Mesenchymal stem cell (in vitro differentiated cells and primary cell): Measurements from ENCODE around the gene ADCY1.
"Not testable (repeated sequence)": the region's sequence is repeated elsewhere in the genome, so short reads cannot be mapped to it uniquely, and the experiment has no call there.

Source experiments
- DNase-seq: peaks from one replicate; pipeline ENCODE4 v3.0.0-alpha.2; 2013
- H2AFZ ChIP-seq: one replicate; pipeline ENCODE4 v1.6.1; 2013; ENCODE audit warnings: low read depth, mild to moderate bottlenecking, control low read depth, inconsistent platforms, low read length, moderate library complexity
- H2AK5ac ChIP-seq: 2 replicates; pipeline ENCODE4 v1.6.1; 2013; ENCODE audit warnings: low read length, moderate library complexity, mild to moderate bottlenecking, inconsistent platforms; ENCODE audit not compliant: severe bottlenecking
- H2BK120ac ChIP-seq: one replicate; pipeline ENCODE4 v1.6.1; 2013; ENCODE audit warnings: low read depth, mild to moderate bottlenecking, inconsistent platforms, low read length, moderate library complexity
- H2BK12ac ChIP-seq, 2 experiments: one replicate each; pipeline ENCODE4 v1.6.1; 2013; ENCODE audit warnings: inconsistent platforms in 2 of 2, low read length in 2 of 2, mild to moderate bottlenecking in 2 of 2, moderate library complexity in 2 of 2, control low read depth in 1 of 2
- H2BK15ac ChIP-seq: one replicate; pipeline ENCODE4 v1.6.1; 2013; ENCODE audit warnings: mild to moderate bottlenecking, low read depth, inconsistent platforms; ENCODE audit not compliant: poor library complexity, severe bottlenecking
- H2BK5ac ChIP-seq: 2 replicates; pipeline ENCODE4 v1.6.1; 2013; ENCODE audit warnings: low read depth, mild to moderate bottlenecking, low read length, control low read depth, inconsistent platforms; ENCODE audit not compliant: poor library complexity, severe bottlenecking
- H3K14ac ChIP-seq, 2 experiments: one replicate each; pipeline ENCODE4 v1.6.1; 2013; ENCODE audit warnings: inconsistent platforms in 2 of 2, low read length in 2 of 2, control low read depth in 1 of 2, mild to moderate bottlenecking in 1 of 2, moderate library complexity in 1 of 2
- H3K18ac ChIP-seq, 2 experiments: one replicate each; pipeline ENCODE4 v1.6.1; 2013; ENCODE audit warnings: inconsistent platforms in 2 of 2, low read length in 2 of 2, control low read depth in 1 of 2, low read depth in 1 of 2, mild to moderate bottlenecking in 1 of 2
- H3K23ac ChIP-seq, 2 experiments: one replicate each; pipeline ENCODE4 v1.6.1; 2013; ENCODE audit warnings: inconsistent platforms in 2 of 2, low read length in 2 of 2, mild to moderate bottlenecking in 2 of 2, moderate library complexity in 2 of 2, control low read depth in 1 of 2
- H3K27ac ChIP-seq: 2 replicates; pipeline ENCODE4 v1.5.1; 2013; ENCODE audit warnings: mild to moderate bottlenecking, moderate library complexity, low read length, control low read depth, inconsistent platforms; ENCODE audit not compliant: poor library complexity, severe bottlenecking
- H3K27me3 ChIP-seq, 2 experiments: 2 replicates each; pipeline versions ENCODE4 v1.6.1 to v1.7.0; 2013; ENCODE audit warnings: low read length in 2 of 2, mild to moderate bottlenecking in 2 of 2, moderate library complexity in 2 of 2, control low read depth in 1 of 2, inconsistent platforms in 1 of 2; ENCODE audit not compliant: control insufficient read depth in 1 of 2, insufficient read depth in 1 of 2
- H3K36me3 ChIP-seq, 2 experiments: 2 replicates each; pipeline versions ENCODE4 v1.6.1 to v1.7.0; 2013; ENCODE audit warnings: low read length in 2 of 2, control low read depth in 1 of 2, inconsistent platforms in 1 of 2, low read depth in 1 of 2, mild to moderate bottlenecking in 1 of 2; ENCODE audit not compliant: insufficient read depth in 2 of 2, control insufficient read depth in 1 of 2
- H3K4ac ChIP-seq, 2 experiments: one replicate each; pipeline ENCODE4 v1.6.1; 2013; ENCODE audit warnings: inconsistent platforms in 2 of 2, low read length in 2 of 2, mild to moderate bottlenecking in 2 of 2, moderate library complexity in 2 of 2, control low read depth in 1 of 2, low read depth in 1 of 2
- H3K4me1 ChIP-seq: 2 replicates; pipeline ENCODE4 v1.6.1; 2013; ENCODE audit warnings: low read depth, low read length, control low read depth; ENCODE audit not compliant: control insufficient read depth, insufficient read depth
- H3K4me2 ChIP-seq: 2 replicates; pipeline ENCODE4 v1.6.1; 2013; ENCODE audit warnings: low read length, mild to moderate bottlenecking, inconsistent platforms; ENCODE audit not compliant: poor library complexity, severe bottlenecking
- H3K4me3 ChIP-seq, 2 experiments: 2 replicates each; pipeline versions ENCODE4 v1.5.1 to v1.7.0; 2013; ENCODE audit warnings: low read length in 2 of 2, mild to moderate bottlenecking in 2 of 2, control low read depth in 1 of 2, low read depth in 1 of 2; ENCODE audit not compliant: insufficient read depth in 1 of 2
- H3K79me1 ChIP-seq: replicated peaks from 2 replicates; pipeline ENCODE4 v1.6.1; 2013; ENCODE audit warnings: mild to moderate bottlenecking, control low read depth, low read length, inconsistent platforms; ENCODE audit not compliant: poor library complexity, severe bottlenecking
- H3K9ac ChIP-seq: 2 replicates; pipeline ENCODE4 v1.7.0; 2013; ENCODE audit warnings: mild to moderate bottlenecking, low read length, moderate library complexity
- H3K9me3 ChIP-seq: 2 replicates; pipeline ENCODE4 v1.7.0; 2013; ENCODE audit warnings: mild to moderate bottlenecking, low read length; ENCODE audit not compliant: control insufficient read depth
- H4K8ac ChIP-seq: one replicate; pipeline ENCODE4 v1.6.1; 2013; ENCODE audit warnings: inconsistent platforms, mild to moderate bottlenecking, low read length, moderate library complexity
- H4K91ac ChIP-seq: one replicate; pipeline ENCODE4 v1.6.1; 2013; ENCODE audit warnings: mild to moderate bottlenecking, low read length, inconsistent platforms
- WGBS: methylation state at CpG from one replicate; pipeline ENCODE4 v1.1.7; 2013; ENCODE audit warnings: mixed read lengths; 5-methylcytosine and 5-hydroxymethylcytosine counted together

Gene ADCY1

GRCh38 chr7:45545105-45545710, 29.0 kb upstream of the ADCY1 start:
- DNase-seq, H2BK15ac ChIP-seq, H4K91ac ChIP-seq, H3K79me1 ChIP-seq, H2AFZ ChIP-seq, H4K8ac ChIP-seq, H3K4ac ChIP-seq, H3K9ac ChIP-seq, H3K4me2 ChIP-seq, H2BK120ac ChIP-seq, H3K27me3 ChIP-seq, H3K4me3 ChIP-seq, H3K27ac ChIP-seq, H2BK5ac ChIP-seq, H3K36me3 ChIP-seq, H2BK12ac ChIP-seq, H3K14ac ChIP-seq, H3K4me1 ChIP-seq, H3K18ac ChIP-seq, H3K23ac ChIP-seq, H2AK5ac ChIP-seq: not testable (repeated sequence)
- WGBS: no CpG with 5 or more reads among the region's 3 CpGs
- H3K9me3 ChIP-seq: peaks cover 20% of the 10 kb centered on the region

GRCh38 chr7:45548917-45549316, 25.3 kb upstream of the ADCY1 start:
- H3K23ac ChIP-seq, H3K4me3 ChIP-seq, H2BK5ac ChIP-seq, DNase-seq, H2AFZ ChIP-seq, H3K4ac ChIP-seq, H4K91ac ChIP-seq, H3K14ac ChIP-seq, H2AK5ac ChIP-seq, H2BK15ac ChIP-seq, H3K36me3 ChIP-seq, H4K8ac ChIP-seq, H2BK12ac ChIP-seq, H3K79me1 ChIP-seq, H3K18ac ChIP-seq, H3K4me1 ChIP-seq, H3K9ac ChIP-seq, H2BK120ac ChIP-seq, H3K27me3 ChIP-seq, H3K4me2 ChIP-seq, H3K27ac ChIP-seq: not testable (repeated sequence)
- peaks cover 15% of the 10 kb centered on the region for H3K9me3 ChIP-seq
- no CpG with 5 or more reads among the region's 2 CpGs for WGBS

GRCh38 chr7:45563401-45563800, 10.8 kb upstream of the ADCY1 start:
- Histone ChIP-seq H4K8ac (no peak overlapping the region), H2AK5ac (no peak overlapping the region), H2BK15ac (no peak overlapping the region), H3K23ac (no peak overlapping the region), H3K14ac (no peak overlapping the region), H3K4ac (no peak overlapping the region), H3K79me1 (no peaks in the 10 kb centered on the region), H3K9ac (no peak overlapping the region), H3K18ac (no peak overlapping the region), H2BK12ac (no peak overlapping the region), H3K4me3 (no peak overlapping the region), H3K27ac (no peak overlapping the region), H2BK5ac (no peak overlapping the region), H2BK120ac (no peak overlapping the region), H3K4me2 (no peak overlapping the region), H4K91ac (no peak overlapping the region), H3K4me1 (no peaks in the 10 kb centered on the region), H2AFZ (no peak overlapping the region), H3K27me3 (peaks cover 6 to 58% of the 10 kb centered on the region in 2 experiments), H3K36me3 (no peaks in the 10 kb centered on the region), H3K9me3 (peaks cover 9% of the 10 kb centered on the region)
- DNase-seq: no peak
- 71% methylated on average over 2 of the region's 2 CpGs for WGBS

- H3K27ac ChIP-seq: no peak overlapping the region
- H3K27me3 ChIP-seq: peaks cover 12 to 64% of the 10 kb centered on the region in 2 experiments
- H3K14ac ChIP-seq: no peak overlapping the region
- H2BK12ac ChIP-seq: no peak overlapping the region
- H3K9ac ChIP-seq: peak overlapping the region; percentile 27
- H3K79me1 ChIP-seq: no peaks in the 10 kb centered on the region
- no peak overlapping the region for H3K23ac ChIP-seq
- H2BK5ac ChIP-seq: no peak overlapping the region
- H3K36me3 ChIP-seq: no peaks in the 10 kb centered on the region
- WGBS: 71% methylated on average over 12 of the region's 12 CpGs
- peak overlapping the region in 1 of 2 experiments; percentile 8 for H3K4me3 ChIP-seq
- H3K18ac ChIP-seq: no peak overlapping the region
- H3K4ac ChIP-seq: no peak overlapping the region
- H2AK5ac ChIP-seq: no peak overlapping the region
- peaks cover 9% of the 10 kb centered on the region for H3K9me3 ChIP-seq
- no peaks in the 10 kb centered on the region for H3K4me1 ChIP-seq
- no peak overlapping the region for H4K8ac ChIP-seq
- no peak for DNase-seq
- no peak overlapping the region for H2AFZ ChIP-seq
- H2BK120ac ChIP-seq: no peak overlapping the region
- no peak overlapping the region for H4K91ac ChIP-seq
- no peak overlapping the region for H3K4me2 ChIP-seq
- H2BK15ac ChIP-seq: no peak overlapping the region
Observed at GRCh38 chr7:45563941-45564461, 10.2 kb upstream of the ADCY1 start.
